Activated T-helper 17 cell treated with anti-CD3 and anti-CD28 coated beads, Interleukin-2, amount 50 U/mL, for 72 hours (primary cell): ENCODE measurements around the gene TFDP1. TPM values are rescaled to one million over a fixed set of nuclear protein-coding genes. Genes with fewer than 3 reads are reported as not detected.
"Not testable (repeated sequence)": the region's sequence is repeated elsewhere in the genome, so short reads cannot be mapped to it uniquely, and the experiment has no call there.

Experiments used
- ATAC-seq: fragments of 150-1000 bp; cut with Tn5 transposase; replicated peaks from 2 replicates; pipeline ENCODE4 v1.10.0; 2021; ENCODE audit warnings: mild to moderate bottlenecking, moderate library complexity
- H3K27ac Mint-ChIP-seq: one replicate; pipeline ENCODE4 v1.8.0; 2022; ENCODE audit warnings: mixed read lengths
- H3K27me3 Mint-ChIP-seq: one replicate; pipeline ENCODE4 v1.8.0; 2022; ENCODE audit warnings: mixed read lengths
- H3K36me3 Mint-ChIP-seq: one replicate; pipeline ENCODE4 v1.8.0; 2022; ENCODE audit warnings: low read depth, mild to moderate bottlenecking, mixed read lengths
- H3K4me1 Mint-ChIP-seq: one replicate; pipeline ENCODE4 v1.8.0; 2022; ENCODE audit warnings: mixed read lengths
- H3K4me3 Mint-ChIP-seq: one replicate; pipeline ENCODE4 v1.8.0; 2022; ENCODE audit warnings: mild to moderate bottlenecking, mixed read lengths
- H3K9me3 Mint-ChIP-seq: one replicate; pipeline ENCODE4 v1.8.0; 2022; ENCODE audit warnings: mixed read lengths
- total RNA-seq, 2 donors: library from RNA; stranded (reverse); gene quantifications; one replicate each; pipeline ENCODE4 v1.2.3, GENCODE V29; 2022

Gene TFDP1
- total RNA-seq, 2 donors from 2014 or later: 98.1 to 188 TPM

DNA sequence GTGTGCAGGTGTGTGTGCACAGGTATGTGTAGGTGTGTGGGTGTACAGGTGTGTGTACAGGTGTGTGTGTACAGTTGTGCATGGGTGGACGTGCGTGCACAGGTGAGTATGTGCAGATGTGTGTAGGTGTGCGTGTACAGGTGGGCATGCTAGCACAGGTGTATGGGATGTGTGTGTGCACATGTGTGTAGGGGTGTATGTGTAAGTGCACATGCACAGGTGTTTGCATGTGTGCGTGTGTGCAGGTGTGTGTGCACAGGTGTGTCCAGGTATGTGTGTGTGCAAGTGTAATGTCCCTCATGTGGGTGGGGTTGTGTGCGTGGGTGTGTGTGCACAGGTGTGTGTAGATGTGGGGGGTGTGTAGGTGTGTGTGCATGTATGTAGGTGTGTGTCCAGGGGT lies 27.5 kb upstream of the TFDP1 start:
- Mint-ChIP-seq H3K4me3 (no peak overlapping the region), H3K9me3 (no peaks in the 10 kb centered on the region), H3K36me3 (peaks cover 6% of the 10 kb centered on the region), H3K27ac (no peak overlapping the region), H3K27me3 (no peaks in the 10 kb centered on the region), H3K4me1 (no peaks in the 10 kb centered on the region)
- ATAC-seq: no peak

DNA sequence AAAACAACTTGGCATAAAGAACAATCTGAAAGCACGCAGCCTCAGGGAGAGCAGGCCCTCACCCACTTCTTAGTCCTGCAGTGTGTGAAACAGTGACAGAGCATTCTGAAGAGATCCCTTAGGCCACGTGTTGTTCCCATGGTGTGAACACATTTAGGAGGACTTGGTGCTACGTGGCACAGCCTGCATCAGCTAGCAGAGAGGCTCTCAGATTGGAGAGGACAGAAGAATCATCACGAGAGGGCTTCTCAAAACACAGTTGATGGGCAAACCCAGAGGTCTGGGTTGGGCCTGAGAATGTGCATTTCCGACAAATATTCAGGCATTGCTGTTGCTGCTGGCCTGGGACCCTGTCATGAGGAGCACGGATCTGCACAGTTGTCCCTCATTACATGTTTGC lies 26.1 kb upstream of the TFDP1 start:
- no peak overlapping the region for H3K4me3 Mint-ChIP-seq
- peak overlapping the region; percentile 50 for H3K27ac Mint-ChIP-seq
- no peaks in the 10 kb centered on the region for H3K9me3 Mint-ChIP-seq
- no peaks in the 10 kb centered on the region for H3K4me1 Mint-ChIP-seq
- H3K36me3 Mint-ChIP-seq: no peaks in the 10 kb centered on the region
- ATAC-seq: no peak
- no peaks in the 10 kb centered on the region for H3K27me3 Mint-ChIP-seq

DNA sequence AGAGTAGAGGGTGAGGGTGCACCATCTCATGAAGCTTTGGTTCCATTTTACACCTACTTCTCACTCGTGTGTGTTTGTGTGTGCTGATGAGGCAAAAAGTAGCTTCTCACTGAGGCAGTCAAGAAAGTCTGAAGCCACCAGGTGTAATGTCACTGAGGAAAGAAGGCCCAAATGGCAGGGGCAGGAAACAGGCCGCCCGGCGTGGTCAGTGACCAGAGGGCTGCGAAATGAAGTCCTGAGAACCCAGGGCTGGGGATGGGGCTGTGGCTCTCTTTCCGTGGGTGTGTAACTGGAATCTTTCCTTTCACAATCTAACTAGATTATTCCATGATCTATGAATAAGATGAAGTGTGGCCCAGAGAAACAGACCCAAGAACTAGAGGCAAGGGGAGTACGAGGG lies 25.5 kb upstream of the TFDP1 start:
- ATAC-seq: no peak

DNA sequence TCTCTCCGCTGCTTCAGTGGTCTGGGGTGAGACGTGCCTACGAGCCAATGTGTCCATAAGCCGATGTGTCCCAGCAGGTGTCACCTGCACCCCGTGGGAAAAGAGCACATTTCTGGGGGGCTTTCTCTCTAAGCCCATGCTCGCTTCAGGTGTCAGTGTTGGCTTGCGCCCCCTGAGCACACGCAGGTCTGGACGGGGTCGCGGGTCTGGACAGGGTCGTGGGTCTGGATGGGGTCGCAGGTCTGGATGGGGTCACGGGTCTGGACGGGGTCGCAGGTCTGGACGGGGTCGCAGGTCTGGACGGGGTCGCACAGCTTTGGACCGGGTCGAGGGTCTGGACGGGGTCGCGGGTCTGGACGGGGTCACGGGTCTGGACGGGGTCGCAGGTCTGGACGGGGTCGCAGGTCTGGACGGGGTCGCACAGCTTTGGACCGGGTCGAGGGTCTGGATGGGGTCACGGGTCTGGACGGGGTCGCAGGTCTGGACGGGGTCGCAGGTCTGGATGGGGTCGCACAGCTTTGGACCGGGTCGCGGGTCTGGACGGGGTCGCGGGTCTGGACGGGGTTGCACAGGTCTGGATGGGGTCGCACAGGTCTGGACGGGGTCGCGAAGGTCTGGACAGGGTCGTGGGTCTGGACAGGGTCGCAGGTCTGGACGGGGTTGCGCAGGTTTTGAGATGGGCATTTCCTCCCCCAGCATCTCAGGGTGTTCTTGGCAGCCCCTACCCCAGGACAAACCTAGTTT lies 24.5 kb upstream of the TFDP1 start:
- no peak for ATAC-seq
- H3K27ac Mint-ChIP-seq: no peak overlapping the region
- H3K4me1 Mint-ChIP-seq: no peaks in the 10 kb centered on the region
- H3K36me3 Mint-ChIP-seq: no peaks in the 10 kb centered on the region
- H3K4me3 Mint-ChIP-seq: no peak overlapping the region
- no peaks in the 10 kb centered on the region for H3K9me3 Mint-ChIP-seq
- H3K27me3 Mint-ChIP-seq: no peaks in the 10 kb centered on the region

More for the DNA sequence above, 25.5 kb upstream of the TFDP1 start:
- Mint-ChIP-seq H3K4me1 (no peaks in the 10 kb centered on the region), H3K27me3 (no peaks in the 10 kb centered on the region), H3K4me3 (no peak overlapping the region), H3K36me3 (no peaks in the 10 kb centered on the region), H3K27ac (peak overlapping the region; percentile 50), H3K9me3 (no peaks in the 10 kb centered on the region)

DNA sequence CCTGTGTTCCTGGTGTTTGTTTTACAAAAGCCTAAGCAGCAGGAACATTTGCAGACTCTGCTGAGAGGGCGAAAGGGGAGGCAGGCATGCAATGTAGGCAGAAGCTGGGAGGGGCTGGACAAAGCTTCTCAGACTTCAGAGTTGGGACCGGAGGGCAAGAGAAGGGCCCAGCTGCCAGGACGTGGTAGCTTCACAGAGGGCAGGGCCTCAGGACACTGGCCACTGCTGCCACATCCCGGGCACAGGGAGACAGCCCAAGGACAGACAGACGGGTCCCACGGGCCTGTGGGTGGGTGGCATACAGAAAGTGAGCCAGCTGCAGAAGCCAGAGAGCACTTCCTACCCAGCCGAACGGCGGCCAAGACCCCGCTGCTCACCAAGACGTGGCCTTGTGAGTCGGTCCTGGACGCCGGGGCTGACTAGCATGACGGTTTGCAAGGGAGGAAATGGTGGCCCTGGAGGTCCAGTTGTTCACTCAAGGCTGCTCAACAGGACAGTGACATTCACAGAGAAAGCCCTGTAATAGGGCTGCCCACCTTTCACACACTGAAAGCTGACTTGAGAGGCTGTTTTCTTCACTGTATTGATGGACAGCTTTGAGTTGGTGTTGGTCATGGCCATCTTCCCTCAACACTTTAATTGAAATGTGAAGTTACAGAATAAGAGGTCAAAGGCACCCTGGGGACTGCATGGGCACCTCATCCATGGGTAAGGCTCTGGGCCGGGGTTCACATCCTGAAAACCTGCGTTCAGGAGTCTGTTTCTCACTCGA lies 23.7 kb upstream of the TFDP1 start:
- no peak overlapping the region for H3K27ac Mint-ChIP-seq
- no peaks in the 10 kb centered on the region for H3K27me3 Mint-ChIP-seq
- H3K36me3 Mint-ChIP-seq: no peaks in the 10 kb centered on the region
- H3K4me3 Mint-ChIP-seq: no peak overlapping the region
- H3K9me3 Mint-ChIP-seq: no peaks in the 10 kb centered on the region
- no peaks in the 10 kb centered on the region for H3K4me1 Mint-ChIP-seq
- ATAC-seq: no peak

DNA sequence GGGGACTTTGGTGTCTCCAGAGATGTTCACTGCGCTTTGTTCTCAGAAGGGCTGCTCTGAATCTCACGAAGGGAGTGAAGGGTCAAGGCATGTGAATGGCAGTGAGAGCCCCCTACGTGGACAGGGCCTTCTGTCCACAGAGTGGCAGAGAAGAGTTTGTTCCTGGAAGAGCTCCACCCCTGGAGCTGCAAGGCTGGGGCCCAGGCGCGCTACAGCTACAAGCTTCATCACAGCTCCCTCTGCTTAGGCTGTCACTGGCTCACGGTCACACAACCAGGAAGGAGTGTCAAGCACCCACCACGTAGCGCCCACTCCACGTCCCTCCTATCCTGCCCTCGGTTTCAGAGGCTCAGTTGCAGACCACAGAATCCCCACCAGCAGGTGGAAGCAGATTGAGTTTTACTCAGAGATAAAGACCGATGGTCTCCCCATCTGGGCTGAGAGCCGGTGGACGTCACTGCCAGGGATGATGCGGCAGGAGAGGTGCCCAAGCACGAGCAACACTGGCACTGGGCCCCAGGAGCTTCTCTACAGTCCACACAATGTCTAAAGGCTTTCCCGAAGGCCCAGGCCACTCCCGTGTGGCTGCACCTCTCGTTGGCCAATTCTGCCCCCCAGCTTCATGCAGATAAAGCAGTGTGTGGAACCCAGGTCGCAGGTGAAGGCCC lies 23.0 kb upstream of the TFDP1 start:
- Mint-ChIP-seq H3K4me3 (no peak overlapping the region), H3K27me3 (no peaks in the 10 kb centered on the region), H3K36me3 (no peaks in the 10 kb centered on the region), H3K4me1 (no peaks in the 10 kb centered on the region), H3K9me3 (no peaks in the 10 kb centered on the region), H3K27ac (no peak overlapping the region)
- no peak for ATAC-seq

DNA sequence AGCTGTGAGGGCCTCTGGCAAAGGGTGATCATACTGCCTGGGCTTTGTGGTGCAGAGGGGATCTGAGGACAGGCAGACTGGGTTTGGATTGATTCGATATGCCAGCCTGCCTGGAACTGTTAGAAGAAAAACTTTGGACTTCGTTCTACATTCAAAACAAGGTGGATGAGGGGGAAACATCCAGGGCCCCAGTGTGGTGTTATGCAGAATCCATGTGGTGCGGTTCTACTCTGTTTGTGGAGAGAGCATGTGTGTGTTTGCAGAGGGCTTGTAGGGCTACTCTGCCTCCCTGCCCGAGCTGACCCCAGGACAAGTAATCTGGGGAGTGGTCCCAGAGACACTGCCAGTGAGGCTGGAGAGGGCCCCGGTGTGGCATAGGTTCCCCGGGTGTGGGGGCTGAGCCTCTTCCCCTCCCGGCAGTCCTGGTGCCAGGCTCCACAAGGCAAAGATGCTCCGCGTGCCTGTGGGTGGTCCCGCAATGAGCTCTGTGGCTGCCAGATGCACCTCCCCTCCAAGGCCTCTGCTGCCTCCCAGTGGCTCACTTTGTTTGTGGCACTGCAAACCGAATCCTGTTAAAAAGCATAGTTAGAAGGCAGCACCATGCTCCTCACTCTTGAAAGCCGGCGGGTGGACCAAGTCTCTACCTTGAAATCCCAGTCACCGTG lies 22.3 kb upstream of the TFDP1 start:
- Mint-ChIP-seq H3K4me1 (no peaks in the 10 kb centered on the region), H3K4me3 (no peak overlapping the region), H3K36me3 (no peaks in the 10 kb centered on the region), H3K27ac (no peak overlapping the region), H3K27me3 (no peaks in the 10 kb centered on the region), H3K9me3 (no peaks in the 10 kb centered on the region)
- ATAC-seq: peak; percentile 44

DNA sequence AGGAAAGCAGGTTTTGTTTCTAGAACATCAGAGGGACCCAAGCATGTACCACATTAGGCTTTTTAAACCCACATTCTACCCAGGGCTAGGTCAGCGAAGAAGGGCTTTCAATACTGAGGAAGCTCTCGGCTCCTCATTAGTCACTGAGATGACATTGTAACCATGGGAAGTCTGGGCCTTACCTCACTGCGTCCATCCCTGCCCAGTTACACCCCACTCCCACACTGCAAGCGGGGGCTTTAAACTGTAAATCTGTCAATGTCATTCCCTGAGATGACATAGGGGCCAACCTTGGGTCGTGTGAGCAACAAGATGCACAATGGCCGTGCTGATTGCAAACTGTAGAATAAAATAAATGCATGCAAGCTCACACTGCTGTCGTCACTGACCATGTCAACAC lies 21.7 kb upstream of the TFDP1 start:
- no peak for ATAC-seq
- H3K9me3 Mint-ChIP-seq: no peaks in the 10 kb centered on the region
- H3K36me3 Mint-ChIP-seq: no peaks in the 10 kb centered on the region
- no peaks in the 10 kb centered on the region for H3K4me1 Mint-ChIP-seq
- peaks cover 2% of the 10 kb centered on the region for H3K27me3 Mint-ChIP-seq
- no peak overlapping the region for H3K27ac Mint-ChIP-seq
- H3K4me3 Mint-ChIP-seq: no peak overlapping the region

DNA sequence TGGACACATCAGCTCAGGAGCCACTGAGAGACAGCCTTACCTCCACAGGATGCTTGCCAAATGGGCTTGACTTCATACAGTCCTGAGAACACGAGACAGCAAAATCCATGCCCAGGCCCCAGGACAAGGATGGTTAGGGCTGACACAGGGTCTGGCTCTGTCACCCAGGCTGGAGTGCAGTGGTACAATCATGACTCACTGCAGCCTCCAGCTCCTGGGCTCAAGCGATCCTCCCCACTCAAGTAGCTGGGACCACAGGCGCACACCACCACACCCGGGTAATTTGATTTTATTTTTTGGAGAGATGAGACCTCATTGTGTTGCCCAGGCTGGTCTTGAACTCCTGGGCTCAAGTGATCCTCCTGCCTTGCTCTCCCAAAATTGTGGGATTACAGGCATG lies 21.0 kb upstream of the TFDP1 start:
- H3K4me3 Mint-ChIP-seq, H3K9me3 Mint-ChIP-seq, H3K27ac Mint-ChIP-seq, H3K27me3 Mint-ChIP-seq, ATAC-seq, H3K36me3 Mint-ChIP-seq, H3K4me1 Mint-ChIP-seq: not testable (repeated sequence)

DNA sequence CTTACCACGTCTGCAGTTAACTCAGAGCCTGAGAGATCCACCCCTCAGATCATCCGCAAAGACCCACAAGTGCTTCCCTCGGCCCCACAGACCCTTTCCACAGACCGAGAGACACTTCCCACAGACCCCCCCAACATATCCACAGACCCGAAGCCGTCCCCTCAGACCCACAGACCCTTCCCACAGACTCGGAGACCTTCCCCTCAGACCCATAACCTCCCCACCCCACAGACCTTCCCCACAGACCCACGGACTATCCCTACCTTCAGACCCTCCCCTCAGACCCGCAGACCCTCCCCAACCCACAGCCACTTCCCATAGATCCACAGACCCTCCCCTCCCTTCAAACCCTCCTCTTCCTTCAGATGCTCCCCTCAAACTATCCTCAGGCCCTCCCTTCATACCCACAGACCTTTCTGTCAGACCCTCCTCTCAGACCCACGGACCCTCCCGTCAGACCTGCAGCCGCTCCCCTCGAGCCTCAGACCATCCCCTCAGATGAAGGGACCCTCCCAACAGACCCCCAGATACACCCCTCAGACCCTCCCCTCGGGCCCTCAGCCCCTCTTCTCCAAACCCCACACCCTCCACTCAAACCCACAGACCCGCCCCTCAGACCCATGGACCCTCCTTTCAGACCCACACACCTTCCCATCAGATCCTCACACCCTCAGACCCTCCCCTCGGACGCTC lies 20.1 kb upstream of the TFDP1 start:
- ATAC-seq: no peak
- Mint-ChIP-seq H3K27me3 (peaks cover 10% of the 10 kb centered on the region), H3K27ac (no peak overlapping the region), H3K4me3 (no peak overlapping the region), H3K4me1 (no peaks in the 10 kb centered on the region), H3K36me3 (no peaks in the 10 kb centered on the region), H3K9me3 (no peaks in the 10 kb centered on the region)

DNA sequence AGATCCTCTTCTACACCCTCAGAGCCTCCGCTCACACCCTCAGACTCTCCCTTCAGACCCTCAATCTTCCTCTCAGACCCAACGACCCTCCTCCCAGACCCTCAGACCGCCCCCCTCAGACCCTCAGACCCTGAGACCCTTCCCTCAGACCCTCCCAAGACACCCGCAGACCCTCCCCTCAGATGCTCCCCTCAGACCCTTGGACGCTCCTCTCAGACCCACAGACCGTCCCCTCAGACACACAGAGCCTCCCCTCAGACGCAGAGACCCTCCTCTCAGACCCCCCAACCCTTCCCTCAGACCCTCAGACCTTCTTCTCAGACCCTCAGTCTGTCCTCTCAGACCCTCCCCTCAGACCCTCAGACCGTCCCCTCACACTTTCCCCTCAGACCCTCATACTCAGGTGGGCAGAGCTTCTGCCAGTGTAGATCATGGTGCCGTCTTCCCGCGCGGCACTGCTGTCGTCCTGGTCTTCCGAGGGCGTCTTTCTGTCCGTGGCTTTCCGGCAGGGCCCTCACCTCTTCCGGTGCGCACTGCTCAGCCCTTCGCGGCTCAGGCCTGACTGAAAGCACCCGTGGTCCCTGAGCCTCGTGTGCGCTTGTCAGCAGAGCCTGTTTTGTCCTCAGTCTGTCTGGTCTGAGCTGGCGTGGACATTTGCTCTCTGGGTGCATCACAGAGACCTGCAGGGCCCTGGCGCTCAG lies 18.9 kb upstream of the TFDP1 start:
- no peak overlapping the region for H3K4me3 Mint-ChIP-seq
- ATAC-seq: no peak
- peaks cover 10% of the 10 kb centered on the region for H3K27me3 Mint-ChIP-seq
- H3K36me3 Mint-ChIP-seq: no peaks in the 10 kb centered on the region
- no peaks in the 10 kb centered on the region for H3K4me1 Mint-ChIP-seq
- H3K27ac Mint-ChIP-seq: no peak overlapping the region
- H3K9me3 Mint-ChIP-seq: no peaks in the 10 kb centered on the region

DNA sequence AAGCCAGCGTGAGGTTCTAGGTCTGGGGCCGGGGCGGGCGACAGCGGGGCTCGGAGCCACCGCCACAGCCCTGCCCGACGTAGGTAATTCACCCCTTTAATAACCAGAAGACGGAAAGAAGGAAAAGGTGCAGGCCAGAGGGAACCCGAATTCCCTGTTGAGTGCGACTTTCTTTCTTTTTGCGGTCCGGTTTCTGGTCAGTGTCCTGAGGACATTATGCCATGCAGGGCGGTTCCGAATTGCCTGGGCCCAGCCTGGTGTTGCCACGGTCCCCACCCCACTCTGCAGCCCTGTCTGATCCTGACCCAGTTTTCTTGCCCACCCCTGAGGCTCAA lies 18.4 kb upstream of the TFDP1 start:
- H3K9me3 Mint-ChIP-seq: no peaks in the 10 kb centered on the region

DNA sequence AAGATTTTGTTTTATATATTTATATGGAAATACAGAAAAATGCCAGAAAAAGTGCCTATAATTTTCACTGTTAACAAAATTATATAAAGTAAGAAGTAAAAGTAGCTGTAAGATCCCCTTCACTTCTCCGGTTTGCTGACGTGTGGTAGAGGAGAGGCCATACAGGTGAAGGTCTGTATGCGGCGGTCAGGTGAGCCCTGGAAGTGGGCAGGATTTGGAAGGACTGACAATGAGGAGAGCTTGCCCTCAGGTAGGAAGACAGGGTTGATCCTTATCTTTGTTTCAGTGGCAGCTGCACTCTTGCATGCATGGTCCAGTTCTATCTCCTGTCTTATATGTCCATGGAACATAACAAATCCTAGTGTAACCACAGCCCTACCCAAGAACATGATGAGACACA lies 16.9 kb upstream of the TFDP1 start:
- Mint-ChIP-seq H3K4me3 (no peak overlapping the region), H3K27ac (no peak overlapping the region), H3K9me3 (no peaks in the 10 kb centered on the region), H3K4me1 (no peaks in the 10 kb centered on the region), H3K36me3 (no peaks in the 10 kb centered on the region), H3K27me3 (peaks cover 10% of the 10 kb centered on the region)
- no peak for ATAC-seq

More for the DNA sequence above, 18.4 kb upstream of the TFDP1 start:
- H3K27ac Mint-ChIP-seq: no peak overlapping the region
- no peak for ATAC-seq
- H3K36me3 Mint-ChIP-seq: no peaks in the 10 kb centered on the region
- peaks cover 10% of the 10 kb centered on the region for H3K27me3 Mint-ChIP-seq
- H3K4me1 Mint-ChIP-seq: no peaks in the 10 kb centered on the region
- H3K4me3 Mint-ChIP-seq: no peak overlapping the region

DNA sequence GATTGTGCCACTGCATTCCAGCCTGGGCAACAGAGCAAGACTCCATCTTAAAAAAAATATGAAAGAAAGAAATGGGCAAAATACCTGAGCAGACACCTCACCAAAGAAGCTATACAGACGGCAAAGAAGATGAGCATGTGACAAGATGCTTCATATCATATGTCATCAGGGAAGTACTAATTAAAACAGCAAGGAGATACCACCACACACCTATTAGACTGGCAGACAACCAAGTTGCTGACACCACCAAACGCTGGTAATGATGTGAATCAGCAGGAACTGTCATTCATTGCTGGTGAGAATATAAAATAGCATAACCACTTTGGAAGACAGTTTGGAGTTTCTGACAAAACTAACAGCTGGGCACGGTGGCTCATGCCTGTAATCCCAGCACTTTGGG lies 11.5 kb upstream of the TFDP1 start:
- Mint-ChIP-seq H3K36me3 (no peaks in the 10 kb centered on the region), H3K4me1 (no peaks in the 10 kb centered on the region), H3K4me3 (no peak overlapping the region), H3K9me3 (no peaks in the 10 kb centered on the region), H3K27ac (no peak overlapping the region), H3K27me3 (peaks cover 6% of the 10 kb centered on the region)
- no peak for ATAC-seq
